Myocyte (in vitro differentiated cells): ENCODE results near the gene LHFPL3. TPM values are rescaled to one million over a fixed set of nuclear protein-coding genes. Genes with fewer than 3 reads are reported as not detected.

ENCODE experiments used
- DNase-seq: peaks from one replicate; pipeline ENCODE4 v3.0.0-alpha.2; 2012; ENCODE audit warnings: low read depth
- total RNA-seq: library from RNA; depleted of rRNA; stranded (reverse); fragments of >200 nt; gene quantifications from 2 replicates; pipeline ENCODE4 v1.2.3, GENCODE V29; 2014

The LHFPL3 gene
- total RNA-seq, 1 donor from 2014 or later, result not detected

DNA sequence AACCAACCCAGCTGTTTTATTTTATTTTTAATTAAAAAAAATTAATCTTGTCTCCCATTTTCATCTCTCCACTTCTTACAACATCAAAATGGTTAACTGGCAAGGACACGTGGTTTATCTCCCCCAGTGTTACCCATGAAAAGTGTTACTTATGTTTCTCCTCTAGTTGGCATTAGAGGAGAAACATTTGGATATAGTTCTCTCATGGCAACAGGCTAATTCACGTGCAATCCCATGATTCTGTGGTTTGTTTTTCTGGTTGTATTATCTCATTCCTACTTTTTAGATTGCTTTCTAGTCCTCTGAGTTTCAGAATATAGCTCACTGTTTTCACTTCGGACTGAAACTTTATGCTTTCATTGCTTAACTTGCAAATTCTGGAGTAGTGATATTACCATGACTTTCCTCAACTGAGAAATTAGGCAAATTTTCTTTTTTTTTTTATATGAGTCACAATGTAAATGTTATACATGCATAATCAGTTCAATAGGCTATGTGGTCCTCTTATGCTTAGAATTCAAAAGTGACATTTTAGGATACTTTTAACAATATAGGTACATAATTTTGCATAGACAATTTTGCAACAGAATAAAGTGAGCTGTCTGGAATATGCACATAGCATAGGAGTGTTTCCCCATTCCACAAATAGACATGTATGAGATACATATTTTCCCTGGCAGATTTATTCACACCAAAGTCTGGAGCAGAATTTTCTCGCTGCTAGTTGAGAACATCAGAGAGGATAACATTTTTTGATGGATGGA, 43.0 kb downstream of the LHFPL3 start:
- DNase-seq, result no peak

- DNase-seq, result no peak
Measured at GRCh38 chr7:104371980-104372357, 43.6 kb downstream of the LHFPL3 start.

GRCh38 chr7:104382616-104383015, 54.2 kb downstream of the LHFPL3 start:
- no peak for DNase-seq

- DNase-seq, result no peak
Measured at GRCh38 chr7:104386943-104387342, 58.5 kb downstream of the LHFPL3 start.

- DNase-seq, result no peak
Measured at GRCh38 chr7:104388222-104388621, 59.8 kb downstream of the LHFPL3 start.

GRCh38 chr7:104395162-104395561, 66.8 kb downstream of the LHFPL3 start:
- no peak for DNase-seq

- no peak for DNase-seq
Measured at GRCh38 chr7:104397442-104397841, 69.0 kb downstream of the LHFPL3 start.

- DNase-seq, result no peak
Measured at GRCh38 chr7:104408371-104408770, 80.0 kb downstream of the LHFPL3 start.

DNA sequence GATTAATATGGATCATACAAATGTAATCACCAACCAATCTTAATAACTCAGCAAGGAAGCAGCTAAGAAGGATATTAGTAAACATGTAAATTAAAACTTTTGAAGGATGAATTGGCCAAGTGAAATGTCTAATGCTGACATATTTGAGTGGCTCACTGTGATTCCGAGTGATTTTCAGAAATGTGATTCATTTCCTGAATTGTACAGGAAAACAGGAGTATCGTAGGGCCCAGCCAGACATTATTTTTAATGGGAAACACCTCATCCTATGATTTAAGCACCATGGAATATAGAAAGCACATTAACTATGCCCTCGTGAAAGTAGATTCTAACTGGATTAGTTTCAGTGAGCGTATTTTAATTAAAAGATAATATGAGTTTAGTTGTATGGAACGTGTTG, 82.3 kb downstream of the LHFPL3 start:
- no peak for DNase-seq

DNA sequence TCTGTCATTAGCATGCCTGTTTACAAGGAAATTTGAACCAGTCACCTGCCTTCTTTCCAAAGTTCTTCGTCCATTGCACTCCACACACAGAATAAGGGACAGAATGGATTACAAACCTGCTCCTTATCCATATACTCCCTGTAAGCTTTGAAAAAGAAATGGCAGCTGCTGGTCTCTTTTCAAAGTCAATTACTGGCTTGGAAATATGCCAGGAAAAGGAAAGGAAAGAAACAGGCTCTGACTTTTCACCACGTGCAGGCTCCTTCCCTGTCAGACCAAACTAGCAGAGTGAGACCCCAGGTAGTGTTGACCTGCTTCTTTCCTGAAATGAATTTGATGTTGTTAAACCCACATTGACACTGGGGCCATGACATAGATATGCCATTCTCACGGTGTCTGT, 84.5 kb downstream of the LHFPL3 start:
- no peak for DNase-seq

DNA sequence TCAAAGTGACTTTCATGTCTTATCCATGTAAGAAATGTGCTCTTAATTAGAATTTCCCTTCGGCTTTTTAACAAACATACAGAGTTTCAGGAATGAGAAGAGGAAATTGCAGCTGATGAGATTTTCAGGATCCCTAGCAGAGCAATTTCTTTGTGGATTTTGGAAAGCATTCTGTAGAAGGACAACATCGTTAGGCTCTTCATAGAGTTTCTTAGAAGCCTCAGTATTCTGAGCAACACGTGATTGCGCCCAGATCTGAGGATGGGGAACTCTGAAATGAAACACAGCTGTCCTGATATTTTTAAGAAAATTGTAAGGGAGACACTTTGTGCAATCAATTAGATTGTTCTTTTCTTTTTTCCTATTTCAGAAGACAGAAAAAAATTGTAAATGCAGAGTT, 85.8 kb downstream of the LHFPL3 start:
- DNase-seq, result no peak

GRCh38 chr7:104415700-104416099, 87.3 kb downstream of the LHFPL3 start:
- DNase-seq, result no peak

DNA sequence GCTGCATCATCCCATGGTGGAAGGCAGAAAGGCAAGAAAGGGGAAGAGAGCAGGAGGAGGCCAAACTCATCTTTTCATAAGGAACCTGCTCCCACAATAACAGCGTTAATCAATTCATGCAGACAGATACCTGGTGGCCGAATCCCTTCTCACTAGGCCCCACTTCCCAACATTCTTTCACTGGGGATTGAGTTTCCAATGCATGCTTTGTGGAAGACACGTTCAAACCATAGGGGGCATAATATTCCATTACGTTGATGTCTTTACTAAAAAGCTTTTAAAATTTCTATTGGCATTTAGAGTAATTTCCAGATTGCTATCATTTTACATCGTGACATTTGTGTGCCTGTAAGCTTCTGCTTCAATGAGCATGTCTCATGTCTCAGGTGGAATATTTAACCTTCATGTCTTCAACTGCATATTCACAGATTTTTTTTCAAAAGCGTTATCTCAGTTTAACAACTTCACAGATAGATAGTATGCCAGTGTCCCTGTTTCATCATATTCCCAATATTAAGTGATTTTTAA, 88.5 kb downstream of the LHFPL3 start:
- no peak for DNase-seq

GRCh38 chr7:104431930-104432329, 103.5 kb downstream of the LHFPL3 start:
- no peak for DNase-seq

DNA sequence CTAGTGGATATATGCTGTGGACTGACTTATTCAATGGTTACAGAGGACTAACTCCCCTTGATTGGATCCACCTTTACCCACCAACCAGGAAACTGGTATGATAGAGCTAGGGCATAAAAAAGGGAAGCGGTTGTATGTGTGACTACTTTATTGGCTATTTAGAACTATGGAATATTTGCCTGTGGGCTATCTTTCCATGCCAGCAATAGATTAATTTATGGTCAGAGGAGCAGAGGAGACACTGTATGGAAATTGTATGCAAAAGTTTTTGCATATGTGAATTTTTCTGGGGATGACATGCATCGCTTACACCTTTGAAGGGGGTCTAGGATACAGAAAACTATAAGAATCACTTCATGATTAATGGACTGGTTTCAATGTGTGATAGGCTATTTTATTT, 105.7 kb downstream of the LHFPL3 start:
- DNase-seq, result no peak

DNA sequence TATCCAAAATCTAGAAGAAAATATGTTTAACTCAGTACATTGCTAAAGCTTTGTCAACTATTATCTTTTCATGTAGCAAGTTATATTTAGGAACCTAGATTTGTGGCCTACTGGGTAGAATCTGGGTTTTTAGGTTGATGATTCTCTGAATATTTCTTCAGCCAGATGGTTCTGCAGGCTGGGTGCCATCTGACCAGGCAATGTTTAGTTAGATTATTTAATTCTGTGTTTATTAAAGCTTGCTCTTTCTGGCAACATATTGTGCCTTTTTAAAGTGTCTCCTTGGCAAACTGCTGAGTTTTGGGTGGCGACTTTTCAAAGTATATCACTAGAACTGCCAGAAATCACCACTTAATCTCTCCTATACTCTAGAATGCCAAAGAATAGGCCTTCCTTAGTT, 114.1 kb downstream of the LHFPL3 start:
- DNase-seq, result no peak

GRCh38 chr7:104444017-104444416, 115.6 kb downstream of the LHFPL3 start:
- DNase-seq, result peak; percentile 1

DNA sequence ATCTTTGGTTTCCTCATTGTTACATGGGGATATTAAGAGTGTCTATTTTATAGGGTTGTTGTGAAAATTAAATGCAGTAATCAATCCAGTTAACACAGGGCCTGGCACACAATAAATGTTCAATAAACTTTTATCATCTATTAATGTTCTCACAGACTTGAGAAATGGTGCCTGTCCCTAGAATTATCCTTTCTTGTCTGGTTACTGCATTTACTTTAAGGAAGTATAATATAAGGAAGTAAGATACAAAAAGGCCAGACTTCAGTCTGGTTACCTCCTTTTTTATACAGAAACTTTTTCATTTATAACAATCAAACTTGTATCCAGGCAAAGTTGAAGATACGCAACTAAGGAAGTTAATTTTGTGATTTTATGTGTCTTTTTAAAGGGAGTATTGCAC, 117.0 kb downstream of the LHFPL3 start:
- no peak for DNase-seq

- no peak for DNase-seq
Measured at GRCh38 chr7:104450861-104451260, 122.5 kb downstream of the LHFPL3 start.

DNA sequence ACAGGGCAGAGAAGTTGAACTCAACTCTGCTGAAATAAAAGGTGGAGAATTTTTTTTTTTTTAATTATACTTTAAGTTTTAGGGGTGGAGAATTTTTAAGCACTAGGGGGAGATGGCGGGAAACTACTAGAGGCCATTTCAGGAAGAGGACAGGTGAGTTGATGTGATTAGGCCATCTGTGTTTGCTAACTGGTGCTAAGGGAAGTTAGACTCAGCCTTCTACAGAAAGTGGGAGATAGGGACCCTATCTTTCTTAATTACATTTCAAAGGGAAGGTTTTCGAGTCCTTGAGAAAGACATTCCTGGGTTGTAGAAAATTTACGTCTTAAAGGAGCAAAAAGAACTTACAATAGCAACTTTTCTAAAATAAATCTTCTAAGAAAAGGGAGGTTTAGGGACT, 124.8 kb downstream of the LHFPL3 start:
- no peak for DNase-seq

DNA sequence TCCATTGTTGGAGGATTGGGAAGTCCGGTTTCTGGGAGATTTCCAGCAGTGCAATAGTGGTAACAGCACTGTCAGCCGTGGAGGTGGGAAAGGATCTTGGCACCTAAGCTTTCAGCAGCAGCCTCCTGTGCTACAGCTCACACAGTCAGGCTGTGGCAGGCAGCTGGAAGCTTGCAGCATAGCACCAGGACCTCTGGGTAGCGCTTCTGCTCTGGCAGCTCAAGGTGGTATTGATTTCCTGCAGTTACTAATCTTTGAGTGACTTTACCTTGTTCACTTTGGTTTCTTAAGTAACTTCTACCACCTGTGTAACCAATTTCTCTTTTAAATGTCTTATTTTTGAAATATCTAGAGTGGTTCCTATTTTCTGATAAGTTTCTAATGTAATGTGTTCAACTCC, 130.5 kb downstream of the LHFPL3 start:
- no peak for DNase-seq

- no peak for DNase-seq
Measured at GRCh38 chr7:104469166-104469820, 140.9 kb downstream of the LHFPL3 start.

DNA sequence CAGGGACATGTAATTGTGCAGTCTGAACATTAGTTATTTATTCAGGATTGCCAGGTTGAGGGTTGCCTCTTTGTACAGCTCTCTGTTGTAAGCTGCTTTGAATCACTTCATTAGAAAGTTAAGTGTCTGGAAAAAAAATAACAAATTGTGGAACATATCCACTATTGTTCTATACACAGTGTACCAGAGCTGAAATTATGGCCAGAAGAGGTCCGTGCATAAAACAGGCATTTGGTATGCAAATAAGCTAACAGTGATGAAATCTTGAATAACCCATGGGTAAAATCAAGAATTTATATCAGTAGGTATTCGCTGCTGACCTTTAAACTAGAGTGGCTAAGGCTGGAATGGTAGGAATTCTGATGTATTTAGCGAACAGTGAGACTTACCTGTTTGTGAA, 152.1 kb downstream of the LHFPL3 start:
- no peak for DNase-seq
